DND-41 (cell line): ENCODE results near the gene STK24.

Experiments used
- ATAC-seq: fragments of 200-7000 bp; cut with Tn5 transposase; 3 replicates; pipeline ENCODE4 v1.9.1; 2021; ENCODE audit warnings: low read depth; ENCODE audit not compliant: insufficient read depth
- DNase-seq: peaks from one replicate; pipeline ENCODE4 v3.0.0-alpha.2; 2020
- H2AFZ ChIP-seq: 2 replicates; pipeline ENCODE4 v1.6.0; 2012; ENCODE audit warnings: low read depth, low read length
- H3K27ac ChIP-seq: 2 replicates; pipeline ENCODE4 v1.5.1; 2012; ENCODE audit warnings: low read length, inconsistent platforms
- H3K27me3 ChIP-seq: fragments of 200-600 bp; sonication (generic); 2 replicates; pipeline ENCODE4 v1.6.0; 2012; ENCODE audit warnings: low read length, mild to moderate bottlenecking, inconsistent platforms; ENCODE audit not compliant: insufficient read depth, poor library complexity
- H3K36me3 ChIP-seq: 2 replicates; pipeline ENCODE4 v1.5.1; 2012; ENCODE audit warnings: low read length, inconsistent platforms; ENCODE audit not compliant: insufficient read depth
- H3K4me1 ChIP-seq: 2 replicates; pipeline ENCODE4 v1.5.1; 2012; ENCODE audit warnings: mild to moderate bottlenecking, low read length; ENCODE audit not compliant: insufficient read depth
- H3K4me2 ChIP-seq: 2 replicates; pipeline ENCODE4 v1.6.0; 2012; ENCODE audit warnings: mild to moderate bottlenecking, moderate library complexity, low read length, inconsistent platforms; ENCODE audit not compliant: insufficient read depth
- H3K4me3 ChIP-seq, 2 experiments: fragments of 200-600 bp in 1 of 2; shearing (Covaris generic) in 1 of 2; 2 replicates each; pipeline ENCODE4 v1.5.1; 2012 to 2016; ENCODE audit warnings: inconsistent platforms in 2 of 2, low read length in 2 of 2, mild to moderate bottlenecking in 2 of 2, low read depth in 1 of 2, moderate library complexity in 1 of 2
- H3K79me2 ChIP-seq: 2 replicates; pipeline ENCODE4 v1.6.0; 2012; ENCODE audit warnings: low read length, inconsistent platforms; ENCODE audit not compliant: insufficient read depth
- H3K9ac ChIP-seq: 2 replicates; pipeline ENCODE4 v1.6.0; 2012; ENCODE audit warnings: low read depth, mild to moderate bottlenecking, inconsistent platforms, low read length, moderate library complexity
- H3K9me3 ChIP-seq: 2 replicates; pipeline ENCODE4 v1.5.1; 2012; ENCODE audit warnings: low read length, moderate library complexity, mild to moderate bottlenecking, inconsistent platforms; ENCODE audit not compliant: insufficient read depth, severe bottlenecking
- H4K20me1 ChIP-seq: 2 replicates; pipeline ENCODE4 v1.6.0; 2012; ENCODE audit warnings: low read length; ENCODE audit not compliant: insufficient read depth
- EZH2 ChIP-seq: IDR thresholded peaks from 3 replicates; pipeline ENCODE4 v1.6.1; 2012; ENCODE audit warnings: borderline replicate concordance, low read depth, mild to moderate bottlenecking, moderate library complexity, low read length, inconsistent platforms; ENCODE audit not compliant: severe bottlenecking
- TF ChIP-seq, protein P1 (sequence below): IDR thresholded peaks from 2 replicates; pipeline ENCODE4 v1.5.1; 2012; ENCODE audit warnings: borderline replicate concordance, low read length, moderate library complexity, mild to moderate bottlenecking; ENCODE audit not compliant: poor library complexity, severe bottlenecking; ENCODE audit errors: extremely low read depth

STK24 gene

DNA sequence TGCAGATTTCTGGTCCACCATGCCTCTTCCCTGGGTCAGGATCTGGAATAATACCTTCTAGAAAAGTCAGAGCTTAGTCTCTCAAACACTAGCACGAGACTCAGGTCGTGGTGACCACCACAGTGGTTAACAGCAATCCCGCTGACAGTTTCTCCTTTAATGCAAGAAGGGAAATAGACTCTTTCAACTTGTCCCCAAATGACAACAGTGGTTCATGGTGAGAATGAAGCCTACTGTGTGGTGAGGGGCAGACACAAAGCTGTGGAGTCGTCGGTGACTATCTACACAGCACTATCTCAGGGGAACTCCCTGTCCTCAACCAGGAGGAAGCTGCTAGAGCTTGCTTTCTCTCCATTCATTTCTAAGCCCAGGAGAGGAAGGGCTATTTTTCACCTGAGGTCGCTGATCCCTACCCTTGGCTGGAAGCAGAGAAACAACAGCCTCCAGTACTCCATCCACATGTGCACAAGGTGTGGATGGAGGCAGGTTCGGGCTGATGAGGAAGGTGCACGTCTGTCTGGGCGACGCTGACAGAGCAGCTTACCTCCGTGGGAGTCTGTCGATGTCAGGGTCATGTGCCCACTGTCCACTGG, 72.4 kb downstream of the STK24 start:
- Histone ChIP-seq H3K4me3 (no peak overlapping the region), H3K9ac (no peak overlapping the region), H4K20me1 (peaks cover 82% of the 10 kb centered on the region), H2AFZ (no peak overlapping the region), H3K79me2 (peaks cover 99% of the 10 kb centered on the region), H3K27ac (no peak overlapping the region), H3K4me1 (no peaks in the 10 kb centered on the region), H3K4me2 (no peak overlapping the region), H3K27me3 (no peaks in the 10 kb centered on the region), H3K9me3 (no peaks in the 10 kb centered on the region), H3K36me3 (peaks cover 39% of the 10 kb centered on the region)
- ATAC-seq (peak; percentile 44; the same call in 2 of the 3 replicates), DNase-seq (no peak)
- TF ChIP-seq, protein P1, sequence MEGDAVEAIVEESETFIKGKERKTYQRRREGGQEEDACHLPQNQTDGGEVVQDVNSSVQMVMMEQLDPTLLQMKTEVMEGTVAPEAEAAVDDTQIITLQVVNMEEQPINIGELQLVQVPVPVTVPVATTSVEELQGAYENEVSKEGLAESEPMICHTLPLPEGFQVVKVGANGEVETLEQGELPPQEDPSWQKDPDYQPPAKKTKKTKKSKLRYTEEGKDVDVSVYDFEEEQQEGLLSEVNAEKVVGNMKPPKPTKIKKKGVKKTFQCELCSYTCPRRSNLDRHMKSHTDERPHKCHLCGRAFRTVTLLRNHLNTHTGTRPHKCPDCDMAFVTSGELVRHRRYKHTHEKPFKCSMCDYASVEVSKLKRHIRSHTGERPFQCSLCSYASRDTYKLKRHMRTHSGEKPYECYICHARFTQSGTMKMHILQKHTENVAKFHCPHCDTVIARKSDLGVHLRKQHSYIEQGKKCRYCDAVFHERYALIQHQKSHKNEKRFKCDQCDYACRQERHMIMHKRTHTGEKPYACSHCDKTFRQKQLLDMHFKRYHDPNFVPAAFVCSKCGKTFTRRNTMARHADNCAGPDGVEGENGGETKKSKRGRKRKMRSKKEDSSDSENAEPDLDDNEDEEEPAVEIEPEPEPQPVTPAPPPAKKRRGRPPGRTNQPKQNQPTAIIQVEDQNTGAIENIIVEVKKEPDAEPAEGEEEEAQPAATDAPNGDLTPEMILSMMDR = no peak
- no peak for TF ChIP-seq EZH2

DNA sequence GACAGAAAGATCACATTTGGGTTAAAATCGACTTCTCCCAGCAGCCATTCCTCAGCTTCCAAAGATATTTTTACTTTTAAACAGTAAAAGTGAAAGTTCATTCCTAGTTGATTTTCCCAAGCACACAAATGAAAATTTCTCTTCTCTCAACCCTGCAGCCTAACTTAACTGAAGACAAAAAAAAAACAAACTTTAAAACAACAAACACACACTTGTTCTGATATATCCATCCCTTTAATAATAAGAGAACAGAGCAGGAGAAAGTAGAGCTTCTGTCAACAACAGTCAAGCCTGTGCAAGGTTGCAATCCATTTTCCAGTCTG, 72.9 kb downstream of the STK24 start:
- no peak overlapping the region for H3K4me2 ChIP-seq
- no peaks in the 10 kb centered on the region for H3K27me3 ChIP-seq
- TF ChIP-seq, protein P1 = no peak
- H3K36me3 ChIP-seq = peaks cover 44% of the 10 kb centered on the region
- peaks cover 99% of the 10 kb centered on the region for H3K79me2 ChIP-seq
- H3K9me3 ChIP-seq = no peaks in the 10 kb centered on the region
- H3K9ac ChIP-seq = no peak overlapping the region
- ATAC-seq (no peak), DNase-seq (no peak)
- no peak overlapping the region for H3K4me3 ChIP-seq
- no peak overlapping the region for H2AFZ ChIP-seq
- no peak overlapping the region for H3K27ac ChIP-seq
- H4K20me1 ChIP-seq = peaks cover 85% of the 10 kb centered on the region
- H3K4me1 ChIP-seq = no peaks in the 10 kb centered on the region

DNA sequence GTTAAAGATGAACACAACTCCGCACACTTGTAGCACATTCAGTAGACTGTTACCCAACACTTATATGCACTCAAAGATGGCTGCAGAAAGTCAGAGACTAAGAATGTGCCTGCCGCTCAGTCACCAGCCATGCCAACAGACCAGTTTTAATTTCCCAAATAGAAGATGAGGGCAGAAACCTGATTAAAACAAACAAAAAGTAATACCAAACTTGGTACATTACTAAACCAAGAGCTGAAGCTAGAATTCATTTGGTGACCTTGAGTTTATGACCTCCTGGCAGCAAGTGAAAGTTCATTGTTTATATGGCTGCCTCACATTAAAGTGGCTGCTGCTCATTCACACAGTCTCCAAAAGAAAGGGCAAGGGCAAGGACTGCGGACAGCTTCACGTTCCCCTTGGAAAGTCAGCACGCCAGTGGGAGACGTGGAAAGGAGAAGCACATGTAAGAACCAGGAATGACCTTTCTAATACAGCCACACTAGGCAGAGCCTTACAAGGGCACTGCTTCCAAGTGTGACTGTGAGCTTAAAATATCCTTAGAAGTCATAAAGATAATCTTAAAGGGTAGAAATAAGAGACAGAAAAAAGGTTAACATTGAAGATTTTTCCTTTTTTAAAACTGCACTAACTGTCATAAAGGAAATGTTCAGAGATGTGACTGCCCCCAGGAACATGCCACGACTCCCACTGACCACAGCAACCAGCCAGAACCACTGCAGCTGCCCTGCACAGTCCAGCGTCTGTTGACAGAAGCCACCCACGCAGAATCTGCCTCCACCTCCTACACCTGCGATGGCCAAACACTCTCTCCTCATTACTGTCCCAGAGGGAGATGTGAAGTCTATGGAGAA, 73.5 kb downstream of the STK24 start:
- peaks cover 87% of the 10 kb centered on the region for H4K20me1 ChIP-seq

More for the DNA sequence above, 73.5 kb downstream of the STK24 start:
- H3K79me2 ChIP-seq = peaks cover 99% of the 10 kb centered on the region
- no peak overlapping the region for H3K9ac ChIP-seq
- TF ChIP-seq, protein P1 = no peak
- TF ChIP-seq EZH2 = no peak
- no peak overlapping the region for H3K4me3 ChIP-seq
- no peaks in the 10 kb centered on the region for H3K27me3 ChIP-seq
- ATAC-seq (no peak), DNase-seq (no peak)
- H3K36me3 ChIP-seq = peaks cover 41% of the 10 kb centered on the region
- H3K4me1 ChIP-seq = no peaks in the 10 kb centered on the region
- no peak overlapping the region for H3K4me2 ChIP-seq
- no peaks in the 10 kb centered on the region for H3K9me3 ChIP-seq
- no peak overlapping the region for H3K27ac ChIP-seq
- H2AFZ ChIP-seq = no peak overlapping the region
